A549 (cell line): ENCODE measurements around the gene FAM163A. TPM values are rescaled to one million over a fixed set of nuclear protein-coding genes. Genes with fewer than 3 reads are reported as not detected.

ENCODE experiments used
- ATAC-seq, 2 experiments: fragments of 200-7000 bp in 1 of 2; fragments of >200 bp in 1 of 2; cut with Nextera tagmentation in 1 of 2; cut with Tn5 transposase in 1 of 2; 3 replicates each; pipeline versions ENCODE4 v1.8.0 to v1.9.1; 2018 to 2020; ENCODE audit warnings: mild to moderate bottlenecking in 1 of 2, moderate library complexity in 1 of 2
- CTCF ChIA-PET: fragments of 300-600 bp; sonication (Branson Sonifier 250); formaldehyde crosslinking; extraction: SDS; loops from one replicate; lab custom pipeline; 2021; ENCODE audit warnings: antibody characterized with exemption, inconsistent platforms; lab: Yijun Ruan, JAX
- POLR2A ChIA-PET: fragments of 350-600 bp; formaldehyde crosslinking; extraction: SDS; loops from one replicate; lab custom pipeline; 2021; ENCODE audit warnings: antibody characterized with exemption, inconsistent platforms; lab: Yijun Ruan, JAX
- DNase-seq, 2 experiments: peaks; one replicate each; pipeline versions ENCODE4 v3.0.0 to v3.0.0-alpha.2; 2011 to 2016; ENCODE audit warnings: low read depth in 1 of 2, low spot score in 1 of 2
- FAIRE-seq: peaks from 2 replicates; lab custom pipeline; 2011; peaks lifted over from hg19 to GRCh38; lab: Jason Lieb, UNC
- H3K27ac ChIP-seq, 2 experiments: fragments of >200 bp; sonication (Bioruptor Twin); formaldehyde crosslinking; 3 replicates each; pipeline ENCODE4 v1.5.1; 2016 to 2017
- H3K4me1 ChIP-seq: fragments of >200 bp; sonication (Bioruptor Twin); formaldehyde crosslinking; 3 replicates; pipeline ENCODE4 v1.6.1; 2016
- H3K4me2 ChIP-seq: fragments of >200 bp; sonication (Bioruptor Twin); formaldehyde crosslinking; 3 replicates; pipeline ENCODE4 v1.6.1; 2016
- H3K4me3 ChIP-seq: fragments of >200 bp; sonication (Bioruptor Twin); formaldehyde crosslinking; 3 replicates; pipeline ENCODE4 v1.5.1; 2016
- H3K9me3 ChIP-seq: fragments of >200 bp; sonication (Bioruptor Twin); formaldehyde crosslinking; 3 replicates; pipeline ENCODE4 v1.6.1; 2016
- CBX2 ChIP-seq: fragments of 200-600 bp; sonication (generic); IDR thresholded peaks from 2 replicates; pipeline ENCODE4 v1.6.1; 2016; ENCODE audit warnings: low read depth, mild to moderate bottlenecking, borderline replicate concordance
- CBX8 ChIP-seq: fragments of 200-600 bp; sonication (generic); IDR thresholded peaks from 2 replicates; pipeline ENCODE4 v1.6.1; 2016
- CHD2 ChIP-seq: fragments of 150-350 bp; IDR thresholded peaks from 2 replicates; pipeline ENCODE4 v1.6.1; 2014; ENCODE audit warnings: low read length; ENCODE audit not compliant: partially characterized antibody
- ELK1 ChIP-seq: fragments of 150-350 bp; IDR thresholded peaks from 2 replicates; pipeline ENCODE4 v1.6.1; 2014; ENCODE audit warnings: low read depth, mild to moderate bottlenecking, low read length
- ESRRA ChIP-seq: fragments of 150-350 bp; IDR thresholded peaks from 2 replicates; pipeline ENCODE4 v1.6.1; 2014; ENCODE audit warnings: mild to moderate bottlenecking, low read length, borderline replicate concordance
- FOSB ChIP-seq: fragments of 250-450 bp; sonication (Bioruptor Pico); IDR thresholded peaks from 2 replicates; pipeline ENCODE4 v1.5.0; 2020; ENCODE audit warnings: mild to moderate bottlenecking, moderate library complexity
- GATA3 ChIP-seq: IDR thresholded peaks from 2 replicates; pipeline ENCODE4 v1.6.1; 2012; ENCODE audit warnings: borderline replicate concordance
- HMGXB4 ChIP-seq: fragments of 250-450 bp; sonication (Bioruptor Pico); IDR thresholded peaks from 2 replicates; pipeline ENCODE4 v1.5.0; 2021; ENCODE audit warnings: mild to moderate bottlenecking, moderate library complexity, borderline replicate concordance
- HOXA7 ChIP-seq: fragments of 250-450 bp; sonication (Bioruptor Pico); IDR thresholded peaks from 2 replicates; pipeline ENCODE4 v1.5.0; 2020; ENCODE audit warnings: mild to moderate bottlenecking, moderate library complexity
- HOXB13 ChIP-seq: fragments of 250-450 bp; sonication (Bioruptor Pico); IDR thresholded peaks from 2 replicates; pipeline ENCODE4 v1.5.0; 2020; ENCODE audit warnings: low read depth, mild to moderate bottlenecking, moderate library complexity
- JUN ChIP-seq, 2 experiments: fragments of >200 bp; sonication (Bioruptor Twin); formaldehyde crosslinking; IDR thresholded peaks; 2 replicates in 1 of 2; 3 replicates in 1 of 2; pipeline ENCODE4 v1.6.1; 2016 to 2017
- JUNB ChIP-seq: fragments of >200 bp; sonication (Bioruptor Twin); formaldehyde crosslinking; IDR thresholded peaks from 2 replicates; pipeline ENCODE4 v1.6.1; 2016
- KDM1A ChIP-seq: fragments of 200-600 bp; sonication (generic); IDR thresholded peaks from 2 replicates; pipeline ENCODE4 v1.6.1; 2016; ENCODE audit warnings: low read depth, mild to moderate bottlenecking
- MAZ ChIP-seq: fragments of 150-350 bp; IDR thresholded peaks from 2 replicates; pipeline ENCODE4 v1.6.1; 2014; ENCODE audit warnings: antibody characterized with exemption, low read depth, low read length, borderline replicate concordance
- NPAS2 ChIP-seq: fragments of 250-450 bp; sonication (Bioruptor Pico); IDR thresholded peaks from 2 replicates; pipeline ENCODE4 v1.8.0; 2022; ENCODE audit warnings: mild to moderate bottlenecking, moderate library complexity, borderline replicate concordance
- POLR2AphosphoS2 ChIP-seq: conservative IDR thresholded peaks from 2 replicates; pipeline ENCODE4 v1.6.1; 2012; ENCODE audit warnings: low read length, improper control_type of control experiment, inconsistent platforms
- RARB ChIP-seq: fragments of 250-450 bp; sonication (Bioruptor Pico); IDR thresholded peaks from 2 replicates; pipeline ENCODE4 v1.8.0; 2021; ENCODE audit warnings: mild to moderate bottlenecking, moderate library complexity
- RCOR1 ChIP-seq: fragments of 150-350 bp; IDR thresholded peaks from 2 replicates; pipeline ENCODE4 v1.6.1; 2014; ENCODE audit warnings: antibody characterized with exemption, low read length, low read depth
- SMC3 ChIP-seq: fragments of >200 bp; sonication (Bioruptor Twin); formaldehyde crosslinking; IDR thresholded peaks from 3 replicates; pipeline ENCODE4 v1.6.1; 2018; ENCODE audit warnings: inconsistent platforms
- ZC3H11A ChIP-seq: fragments of 450-650 bp; IDR thresholded peaks from 2 replicates; pipeline ENCODE4 v1.6.1; 2014; ENCODE audit warnings: antibody characterized with exemption, mild to moderate bottlenecking
- ZFP36 ChIP-seq: fragments of 450-650 bp; IDR thresholded peaks from 2 replicates; pipeline ENCODE4 v1.6.1; 2014; ENCODE audit warnings: borderline replicate concordance; ENCODE audit not compliant: partially characterized antibody
- WGBS: methylation state at CpG from one replicate; pipeline ENCODE4 v1.1.6; 2017; ENCODE audit errors: missing lambda C conversion rate; 5-methylcytosine and 5-hydroxymethylcytosine counted together
- polyA plus RNA-seq, 4 experiments: library from polyadenylated mRNA; depleted of rRNA in 3 of 4; stranded (reverse); fragments of >200 nt; fragmentation: RNase III in 1 of 4; extraction: RNeasy Plus Mini Kit Qiagen cat#74134 plus additional on column Dnase treatment in 1 of 4; gene quantifications; 2 replicates in 3 of 4; 3 replicates in 1 of 4; pipeline ENCODE4 v1.2.3, GENCODE V29; 2011 to 2017
- TF ChIP-seq, protein P1 (sequence below): fragments of 200-600 bp; sonication (generic); IDR thresholded peaks from 2 replicates; pipeline ENCODE4 v1.6.1; 2016; ENCODE audit warnings: antibody characterized with exemption, mild to moderate bottlenecking, moderate library complexity
- TF ChIP-seq, protein P2 (sequence below): IDR thresholded peaks from 2 replicates; pipeline ENCODE4 v1.6.1; 2012
- TF ChIP-seq, protein P3 (sequence below): fragments of >200 bp; sonication (Bioruptor Twin); formaldehyde crosslinking; IDR thresholded peaks from 3 replicates; pipeline ENCODE4 v1.5.1; 2016

Gene FAM163A
- polyA plus RNA-seq, 2 of the 4 experiments (the other 2 are of a cell fraction), result not detected

DNA sequence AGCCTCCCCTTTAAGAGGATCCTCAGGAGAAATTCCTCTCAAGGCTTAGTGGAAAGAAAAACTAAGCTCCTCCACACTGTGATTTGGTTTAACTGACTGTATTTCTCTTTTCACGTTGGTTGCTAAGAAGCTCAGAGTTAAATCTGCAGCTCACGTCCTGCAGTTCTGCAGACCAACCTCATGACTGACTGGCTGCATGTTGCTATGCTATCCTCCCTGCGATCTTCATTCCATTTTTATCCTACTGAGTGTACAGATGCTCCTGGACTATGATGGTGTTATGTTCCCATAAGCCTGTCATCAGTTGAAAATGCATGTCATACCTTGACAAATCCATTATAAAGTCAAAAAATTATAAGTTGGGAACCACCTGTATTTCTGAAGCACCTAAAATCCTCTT, 34.6 kb downstream of the FAM163A start (continued):
- TF ChIP-seq, protein P1, sequence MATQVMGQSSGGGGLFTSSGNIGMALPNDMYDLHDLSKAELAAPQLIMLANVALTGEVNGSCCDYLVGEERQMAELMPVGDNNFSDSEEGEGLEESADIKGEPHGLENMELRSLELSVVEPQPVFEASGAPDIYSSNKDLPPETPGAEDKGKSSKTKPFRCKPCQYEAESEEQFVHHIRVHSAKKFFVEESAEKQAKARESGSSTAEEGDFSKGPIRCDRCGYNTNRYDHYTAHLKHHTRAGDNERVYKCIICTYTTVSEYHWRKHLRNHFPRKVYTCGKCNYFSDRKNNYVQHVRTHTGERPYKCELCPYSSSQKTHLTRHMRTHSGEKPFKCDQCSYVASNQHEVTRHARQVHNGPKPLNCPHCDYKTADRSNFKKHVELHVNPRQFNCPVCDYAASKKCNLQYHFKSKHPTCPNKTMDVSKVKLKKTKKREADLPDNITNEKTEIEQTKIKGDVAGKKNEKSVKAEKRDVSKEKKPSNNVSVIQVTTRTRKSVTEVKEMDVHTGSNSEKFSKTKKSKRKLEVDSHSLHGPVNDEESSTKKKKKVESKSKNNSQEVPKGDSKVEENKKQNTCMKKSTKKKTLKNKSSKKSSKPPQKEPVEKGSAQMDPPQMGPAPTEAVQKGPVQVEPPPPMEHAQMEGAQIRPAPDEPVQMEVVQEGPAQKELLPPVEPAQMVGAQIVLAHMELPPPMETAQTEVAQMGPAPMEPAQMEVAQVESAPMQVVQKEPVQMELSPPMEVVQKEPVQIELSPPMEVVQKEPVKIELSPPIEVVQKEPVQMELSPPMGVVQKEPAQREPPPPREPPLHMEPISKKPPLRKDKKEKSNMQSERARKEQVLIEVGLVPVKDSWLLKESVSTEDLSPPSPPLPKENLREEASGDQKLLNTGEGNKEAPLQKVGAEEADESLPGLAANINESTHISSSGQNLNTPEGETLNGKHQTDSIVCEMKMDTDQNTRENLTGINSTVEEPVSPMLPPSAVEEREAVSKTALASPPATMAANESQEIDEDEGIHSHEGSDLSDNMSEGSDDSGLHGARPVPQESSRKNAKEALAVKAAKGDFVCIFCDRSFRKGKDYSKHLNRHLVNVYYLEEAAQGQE, result no peak
- TF ChIP-seq POLR2AphosphoS2, result no peak

DNA sequence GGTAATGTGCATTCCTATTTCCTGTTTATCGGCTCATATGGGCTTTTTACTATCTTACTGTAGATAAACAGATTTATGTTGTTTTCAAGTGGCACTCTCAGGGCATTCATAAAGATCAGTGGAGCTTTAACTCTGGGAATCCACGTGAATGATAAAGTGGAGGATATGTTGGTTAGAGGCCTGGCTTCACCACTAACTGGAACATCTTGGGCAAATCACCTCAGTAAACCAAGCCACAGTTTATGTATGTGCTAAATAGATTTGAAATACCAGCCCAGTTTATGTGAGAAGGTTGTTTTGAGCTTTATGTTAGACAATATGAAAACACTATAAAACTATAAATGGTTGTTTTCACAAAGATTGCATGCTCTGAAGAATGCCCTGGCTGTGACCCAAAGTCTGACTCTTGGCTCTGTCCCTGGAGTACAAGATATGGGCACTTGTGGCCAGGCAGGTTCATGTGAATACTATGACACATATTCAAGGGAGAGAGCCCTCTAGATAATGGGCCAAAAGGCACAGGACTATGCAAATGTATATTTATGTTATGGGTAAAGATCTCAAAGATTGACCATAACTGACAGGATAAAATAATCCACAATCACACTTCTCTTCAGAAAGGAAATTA, 36.7 kb downstream of the FAM163A start:
- H3K4me2 ChIP-seq, result no peak overlapping the region
- TF ChIP-seq CBX2 (no peak), CHD2 (no peak), KDM1A (no peak), MAZ (no peak), NPAS2 (CRISPR knock-in tag) (no peak), POLR2AphosphoS2 (no peak), ESRRA (no peak)
- WGBS, result 33% methylated on average over 2 of the region's 2 CpGs
- no peak for ATAC-seq
- H3K4me3 ChIP-seq, result no peak overlapping the region
- POLR2A ChIA-PET, result no interaction called here
- no peak overlapping the region for H3K27ac ChIP-seq
- CTCF ChIA-PET, result no interaction called here
- no peak for FAIRE-seq
- no peaks in the 10 kb centered on the region for H3K4me1 ChIP-seq
- H3K9me3 ChIP-seq, result no peaks in the 10 kb centered on the region
- DNase-seq, result no peak

- 68% methylated on average over 10 of the region's 10 CpGs for WGBS
- no peak for FAIRE-seq
- no peaks in the 10 kb centered on the region for H3K4me1 ChIP-seq
- ATAC-seq, result no peak
- H3K4me2 ChIP-seq, result no peak overlapping the region
- no peaks in the 10 kb centered on the region for H3K9me3 ChIP-seq
- H3K27ac ChIP-seq, result no peak overlapping the region
- ChIA-PET CTCF (interaction anchor here (0.8 to 1.8 kb wide), 2 partner anchors 27 to 33 kb away, joined by 3 to 5 read pairs; no protein-coding TSS in a partner anchor), POLR2A (no interaction called here)
- no peak for DNase-seq
- no peak overlapping the region for H3K4me3 ChIP-seq
- TF ChIP-seq POLR2AphosphoS2 (no peak), ESRRA (no peak), ZFP36 (no peak), ZC3H11A (no peak), JUNB (no peak), ELK1 (no peak), HMGXB4 (CRISPR knock-in tag) (no peak), RCOR1 (no peak), CBX8 (no peak), GATA3 (no peak), HOXA7 (no peak), KDM1A (no peak), FOSB (CRISPR knock-in tag) (no peak), JUN (IDR thresholded peaks at IDR 0.05) (no peak), SMC3 (no peak), HOXB13 (CRISPR knock-in tag) (no peak), RARB (CRISPR knock-in tag) (no peak)
- TF ChIP-seq, protein P2, sequence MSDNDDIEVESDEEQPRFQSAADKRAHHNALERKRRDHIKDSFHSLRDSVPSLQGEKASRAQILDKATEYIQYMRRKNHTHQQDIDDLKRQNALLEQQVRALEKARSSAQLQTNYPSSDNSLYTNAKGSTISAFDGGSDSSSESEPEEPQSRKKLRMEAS, result no peak
- TF ChIP-seq, protein P3, sequence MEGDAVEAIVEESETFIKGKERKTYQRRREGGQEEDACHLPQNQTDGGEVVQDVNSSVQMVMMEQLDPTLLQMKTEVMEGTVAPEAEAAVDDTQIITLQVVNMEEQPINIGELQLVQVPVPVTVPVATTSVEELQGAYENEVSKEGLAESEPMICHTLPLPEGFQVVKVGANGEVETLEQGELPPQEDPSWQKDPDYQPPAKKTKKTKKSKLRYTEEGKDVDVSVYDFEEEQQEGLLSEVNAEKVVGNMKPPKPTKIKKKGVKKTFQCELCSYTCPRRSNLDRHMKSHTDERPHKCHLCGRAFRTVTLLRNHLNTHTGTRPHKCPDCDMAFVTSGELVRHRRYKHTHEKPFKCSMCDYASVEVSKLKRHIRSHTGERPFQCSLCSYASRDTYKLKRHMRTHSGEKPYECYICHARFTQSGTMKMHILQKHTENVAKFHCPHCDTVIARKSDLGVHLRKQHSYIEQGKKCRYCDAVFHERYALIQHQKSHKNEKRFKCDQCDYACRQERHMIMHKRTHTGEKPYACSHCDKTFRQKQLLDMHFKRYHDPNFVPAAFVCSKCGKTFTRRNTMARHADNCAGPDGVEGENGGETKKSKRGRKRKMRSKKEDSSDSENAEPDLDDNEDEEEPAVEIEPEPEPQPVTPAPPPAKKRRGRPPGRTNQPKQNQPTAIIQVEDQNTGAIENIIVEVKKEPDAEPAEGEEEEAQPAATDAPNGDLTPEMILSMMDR, result no peak
- TF ChIP-seq, all 56 proteins: peak for 0
Observed at GRCh38 chr1:179781962-179782361, 38.9 kb downstream of the FAM163A start.
